HepG2 (cell line): ENCODE measurements around the gene CD7. TPM values are rescaled to one million over a fixed set of nuclear protein-coding genes. Genes with fewer than 3 reads are reported as not detected.

ENCODE experiments used
- AGO2 ChIP-seq: fragments of 200-400 bp; formaldehyde crosslinking; optimal IDR thresholded peaks from 2 replicates; pipeline ENCODE3; 2017; ENCODE audit warnings: mild to moderate bottlenecking, low read depth, low read length, moderate library complexity
- BCLAF1 ChIP-seq: fragments of 450-650 bp; IDR thresholded peaks from 2 replicates; pipeline ENCODE4 v1.6.1; 2017; ENCODE audit warnings: mild to moderate bottlenecking
- BHLHE40 ChIP-seq: IDR thresholded peaks from 2 replicates; pipeline ENCODE4 v1.6.1; 2011; ENCODE audit warnings: low read length, improper control_type of control experiment
- CREM ChIP-seq, 2 experiments: sonication (generic) in 1 of 2; formaldehyde crosslinking in 1 of 2; IDR thresholded peaks; 2 replicates each; pipeline versions ENCODE4 v1.4.0 to v1.6.1; 2016 to 2020; ENCODE audit warnings: antibody characterized with exemption in 1 of 2, mild to moderate bottlenecking in 1 of 2, missing genetic modification reagents in 1 of 2
- DZIP1 ChIP-seq: sonication (generic); formaldehyde crosslinking; IDR thresholded peaks from 2 replicates; pipeline ENCODE4 v1.5.0; 2020; ENCODE audit warnings: mild to moderate bottlenecking, missing genetic modification reagents
- JUND ChIP-seq: sonication (generic); formaldehyde crosslinking; IDR thresholded peaks from 2 replicates; pipeline ENCODE4 v1.8.0; 2022; ENCODE audit warnings: mild to moderate bottlenecking, missing genetic modification reagents
- KLF15 ChIP-seq: sonication (generic); formaldehyde crosslinking; IDR thresholded peaks from 2 replicates; pipeline ENCODE4 v1.8.1; 2023; ENCODE audit warnings: borderline replicate concordance, mild to moderate bottlenecking, inconsistent platforms, missing genetic modification reagents, mixed read lengths
- MZF1 ChIP-seq: sonication (generic); formaldehyde crosslinking; IDR thresholded peaks from 2 replicates; pipeline ENCODE4 v1.8.1; 2023; ENCODE audit warnings: mild to moderate bottlenecking, missing genetic modification reagents, borderline replicate concordance
- NCOA5 ChIP-seq: sonication (generic); formaldehyde crosslinking; IDR thresholded peaks from 2 replicates; pipeline ENCODE4 v1.4.0; 2020; ENCODE audit warnings: missing genetic modification reagents
- RAD21 ChIP-seq: fragments of 450-650 bp; formaldehyde crosslinking; IDR thresholded peaks from 2 replicates; pipeline ENCODE4 v1.5.0; 2020; ENCODE audit warnings: mild to moderate bottlenecking
- RNF2 ChIP-seq: fragments of 450-650 bp; conservative IDR thresholded peaks from 2 replicates; pipeline ENCODE4 v1.6.1; 2016; ENCODE audit warnings: low read depth
- SNAPC2 ChIP-seq: sonication (generic); formaldehyde crosslinking; IDR thresholded peaks from 2 replicates; pipeline ENCODE4 v1.8.1; 2022; ENCODE audit warnings: mild to moderate bottlenecking, missing genetic modification reagents
- ZNF142 ChIP-seq: sonication (generic); formaldehyde crosslinking; IDR thresholded peaks from 2 replicates; pipeline ENCODE4 v1.4.0; 2020; ENCODE audit warnings: missing genetic modification reagents
- ZNF503 ChIP-seq: sonication (generic); formaldehyde crosslinking; IDR thresholded peaks from 2 replicates; pipeline ENCODE4 v1.4.0; 2020; ENCODE audit warnings: missing genetic modification reagents
- ZNF737 ChIP-seq: sonication (generic); formaldehyde crosslinking; IDR thresholded peaks from 2 replicates; pipeline ENCODE4 v1.5.0; 2020; ENCODE audit warnings: missing genetic modification reagents, mild to moderate bottlenecking, borderline replicate concordance
- polyA plus RNA-seq, 8 experiments: library from polyadenylated mRNA; depleted of rRNA in 3 of 8; stranded (reverse) in 7 of 8; unstranded in 1 of 8; fragments of >200 nt; fragmentation: Illumina TruSeq in 4 of 8; extraction: Trizol in 4 of 8; gene quantifications; 2 replicates each; pipeline versions ENCODE4 v1.2.1 to v1.2.3, GENCODE V29; 2011 to 2016; ENCODE audit warnings: low read depth in 4 of 8, missing spikeins in 1 of 8, mixed read lengths in 1 of 8; ENCODE audit not compliant: insufficient read depth in 1 of 8
- total RNA-seq, 5 experiments: library from RNA; depleted of rRNA; stranded (reverse); fragments of >200 nt; fragmentation: Illumina TruSeq; extraction: Trizol; gene quantifications; 2 replicates each; pipeline ENCODE4 v1.2.3, GENCODE V29; 2016; ENCODE audit warnings: low read depth in 1 of 5

CD7 gene
- total and polyA plus RNA-seq, 2 of the 13 experiments (the other 11 are each of a cell fraction or from before 2014, with no cell fraction given) = 67.6 to 76.4 TPM

DNA sequence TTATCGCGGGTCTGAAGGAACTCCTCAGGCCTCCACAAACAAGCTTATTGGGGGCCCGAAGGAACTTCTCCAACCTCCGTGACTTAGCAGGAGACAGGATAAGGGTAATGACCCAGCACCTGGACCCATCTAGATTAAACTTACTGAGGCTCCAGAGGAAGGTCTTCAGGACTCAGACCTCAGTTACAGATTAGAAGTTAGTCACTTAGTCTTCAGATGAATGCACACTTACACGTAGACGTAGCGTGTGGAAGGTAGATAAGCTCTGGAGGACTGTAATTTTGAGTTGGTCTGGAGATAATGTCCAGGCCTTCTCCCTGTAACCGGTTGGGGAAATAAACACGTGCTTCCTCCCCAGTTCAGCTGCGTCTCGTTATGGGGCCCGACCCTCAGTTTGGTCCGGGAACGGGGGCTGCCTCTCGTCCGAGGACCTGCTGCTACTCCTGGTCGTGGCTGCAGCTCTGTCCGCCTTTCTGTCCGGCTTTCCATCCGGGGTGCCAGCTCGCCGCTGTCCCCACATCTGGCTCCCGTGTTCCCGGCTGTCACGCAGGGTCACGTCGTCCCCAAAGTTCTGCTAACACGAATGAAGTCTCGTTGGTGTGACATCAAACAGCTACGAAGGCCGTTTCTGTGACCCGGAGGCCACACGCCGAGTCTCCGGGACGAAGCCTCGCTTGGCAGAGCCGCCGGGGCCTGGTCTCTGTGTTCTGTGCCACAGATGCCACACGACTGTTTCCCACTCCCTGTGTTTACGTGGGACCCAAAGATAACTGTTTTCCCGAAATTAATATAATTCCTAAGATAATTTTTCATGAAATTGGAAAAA, 28.0 kb upstream of the CD7 start (continued):
- TF ChIP-seq ZNF142 (CRISPR knock-in tag) (no peak), RAD21 (CRISPR knock-in tag) (no peak; the same call in 1 of the 2 replicates), BCLAF1 (no peak), KLF15 (CRISPR knock-in tag) (no peak), ZNF503 (CRISPR knock-in tag) (no peak), JUND (no peak), DZIP1 (CRISPR knock-in tag) (no peak), RNF2 (no peak), BHLHE40 (no peak), NCOA5 (CRISPR knock-in tag) (no peak), ZNF737 (CRISPR knock-in tag) (0 out of 2 replicates have a peak, but pooled peaks have one; percentile 12), CREM (IDR thresholded peaks at IDR 0.05) (no peak), CREM (CRISPR knock-in tag; IDR thresholded peaks at IDR 0.05) (no peak), AGO2 (peak; percentile 89), MZF1 (CRISPR knock-in tag) (no peak), SNAPC2 (no peak)
